GM21360 (cell line): ENCODE measurements around the gene FKBP1A.
A peak's percentile ranks its signal among the peaks of the same experiment; 100 is the strongest.

Experiments used
- ATAC-seq: cut with Tn5 transposase; IDR thresholded peaks from one replicate; pipeline ENCODE4 v1.9.1; 2021; ENCODE audit warnings: mild to moderate bottlenecking, moderate library complexity; ENCODE audit not compliant: unreplicated experiment

Gene FKBP1A

DNA sequence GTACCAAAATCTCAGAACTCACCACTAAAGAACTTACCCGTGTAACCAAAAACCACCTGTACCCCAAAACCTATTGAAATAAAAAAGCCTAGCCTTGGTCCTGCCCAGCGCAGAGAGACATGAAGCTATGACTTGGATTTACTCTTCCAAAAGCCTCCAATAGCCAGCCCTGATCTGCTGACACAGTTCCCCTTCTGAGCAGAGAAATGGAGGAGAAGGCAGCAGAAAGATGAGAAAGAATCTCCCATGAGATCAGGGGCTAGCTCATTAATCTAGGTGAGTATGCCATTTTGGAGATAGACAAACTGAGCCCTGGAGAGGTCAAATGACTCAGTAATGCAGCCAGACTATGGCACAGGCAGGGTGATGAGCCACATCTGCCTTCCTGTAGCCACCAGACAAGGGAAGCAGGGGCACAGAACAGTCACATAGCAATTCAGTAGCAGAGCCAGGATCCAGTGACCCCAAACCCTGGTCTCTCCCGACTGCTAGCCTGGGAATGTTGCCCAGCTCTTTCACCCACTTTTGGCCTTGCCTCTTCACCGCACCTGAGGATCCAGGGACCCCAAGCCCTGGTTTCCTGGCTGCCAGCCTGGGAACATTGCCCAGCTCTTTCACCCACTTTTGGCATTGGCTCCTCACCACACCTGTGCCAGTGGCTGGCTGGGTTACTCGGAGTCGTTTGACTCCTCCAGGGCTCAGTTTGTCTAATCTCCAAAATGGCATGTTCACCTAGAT is 56.7 kb downstream of the FKBP1A start:
- ATAC-seq = no peak

DNA sequence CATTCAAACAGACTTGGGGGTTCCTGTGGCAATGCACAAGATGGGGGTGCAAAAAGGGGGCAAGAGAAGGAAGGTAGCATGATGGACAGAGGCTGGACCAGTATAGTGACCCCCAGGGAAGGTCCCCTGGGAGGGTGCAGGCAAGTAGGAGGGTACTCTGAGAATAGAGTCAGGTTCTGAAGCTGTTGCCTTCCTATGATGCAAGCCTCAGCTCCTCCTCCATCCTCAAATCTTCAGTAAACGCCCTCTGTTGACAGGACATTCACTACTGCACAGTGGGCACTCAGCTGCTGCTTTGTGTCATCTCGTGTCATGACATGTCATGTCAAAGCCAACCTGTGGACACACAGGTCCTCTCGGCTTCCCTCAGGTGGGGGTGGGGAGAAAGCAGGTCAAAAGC is 58.1 kb downstream of the FKBP1A start:
- no peak for ATAC-seq

DNA sequence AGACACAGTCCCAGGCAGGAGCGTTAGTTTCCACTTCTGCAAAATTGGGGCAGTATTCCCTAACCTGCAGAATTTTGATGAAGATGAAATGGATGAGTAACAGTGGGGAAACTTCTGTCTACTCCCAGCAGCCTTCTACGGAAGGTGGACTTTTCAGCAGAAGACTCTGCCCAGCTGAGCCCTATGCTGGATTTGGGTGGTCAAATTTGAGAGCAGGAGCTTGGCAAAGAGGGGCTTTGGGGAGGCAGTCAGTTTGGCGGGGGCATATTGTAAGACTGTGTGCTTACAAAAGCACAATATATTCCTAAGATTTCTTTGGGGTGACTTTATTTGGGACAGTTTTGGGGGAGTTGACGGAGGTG is 58.5 kb downstream of the FKBP1A start:
- ATAC-seq = no peak

DNA sequence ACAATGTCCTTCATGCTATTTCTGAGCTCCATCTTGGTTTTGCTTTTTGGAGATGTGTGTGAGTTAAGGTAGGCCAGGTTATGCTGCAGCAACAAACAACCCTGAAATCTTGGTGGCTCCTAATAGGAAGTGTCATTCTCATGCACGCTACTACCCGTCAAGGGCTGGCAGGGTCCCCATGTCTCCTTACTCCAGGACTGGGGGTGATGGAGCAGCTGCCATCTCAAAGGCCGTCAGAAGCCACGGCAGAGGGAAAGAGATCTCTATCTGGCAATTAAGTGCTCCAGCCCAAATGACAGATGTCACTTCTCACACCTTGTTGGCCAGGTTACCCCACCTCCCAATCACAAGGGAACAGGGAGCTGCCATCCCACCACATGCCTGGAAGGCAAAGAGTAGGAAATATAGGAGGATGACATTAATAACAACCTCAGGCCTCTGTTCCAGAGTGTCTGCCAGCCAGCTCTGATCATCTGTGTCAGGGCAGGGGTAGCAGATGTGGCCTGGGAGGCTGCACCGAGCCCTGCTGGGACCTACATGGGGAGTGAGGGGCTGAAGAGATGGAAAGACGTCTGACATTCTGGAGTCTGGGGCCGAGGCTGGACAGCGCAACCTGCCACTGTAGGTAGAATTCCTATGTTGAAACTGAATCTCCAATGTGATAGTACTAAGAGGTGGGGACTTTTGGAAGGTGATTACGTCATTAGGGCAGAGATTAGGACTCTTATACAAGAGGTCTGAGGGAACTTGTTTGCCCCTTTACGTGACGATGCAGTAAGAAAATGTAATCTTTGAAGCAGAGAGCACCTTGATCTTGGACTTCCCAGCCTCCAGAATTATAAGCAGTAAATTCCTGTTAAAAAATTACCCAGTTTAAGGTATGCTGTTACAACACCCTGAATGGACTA is 59.1 kb downstream of the FKBP1A start:
- ATAC-seq = no peak

DNA sequence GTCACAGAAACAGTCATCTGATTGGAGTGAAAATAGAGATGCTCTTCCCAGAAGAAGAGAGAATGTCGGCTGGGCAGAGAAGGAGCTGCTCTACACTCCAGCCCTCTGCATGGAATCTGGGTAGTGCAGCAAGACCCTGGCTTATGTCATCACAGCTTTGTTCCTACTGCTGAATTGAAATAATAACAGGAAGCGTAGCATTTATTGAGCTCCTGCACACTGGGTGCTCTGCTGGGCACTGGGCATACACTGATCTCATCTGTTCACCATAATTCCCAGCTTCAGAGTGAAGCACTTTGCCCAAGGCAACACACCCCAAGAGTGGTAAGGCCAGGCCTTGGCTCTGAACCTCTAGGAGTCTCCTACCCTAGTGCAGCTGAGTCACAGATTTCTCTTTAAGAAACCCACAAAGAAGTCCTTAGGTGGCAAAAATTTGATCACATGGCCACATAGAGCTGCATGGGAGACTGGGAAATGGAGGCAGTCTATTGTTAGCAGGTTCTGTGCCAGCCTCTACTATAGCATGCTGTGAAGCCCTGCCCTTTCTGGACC is 60.0 kb downstream of the FKBP1A start:
- no peak for ATAC-seq

DNA sequence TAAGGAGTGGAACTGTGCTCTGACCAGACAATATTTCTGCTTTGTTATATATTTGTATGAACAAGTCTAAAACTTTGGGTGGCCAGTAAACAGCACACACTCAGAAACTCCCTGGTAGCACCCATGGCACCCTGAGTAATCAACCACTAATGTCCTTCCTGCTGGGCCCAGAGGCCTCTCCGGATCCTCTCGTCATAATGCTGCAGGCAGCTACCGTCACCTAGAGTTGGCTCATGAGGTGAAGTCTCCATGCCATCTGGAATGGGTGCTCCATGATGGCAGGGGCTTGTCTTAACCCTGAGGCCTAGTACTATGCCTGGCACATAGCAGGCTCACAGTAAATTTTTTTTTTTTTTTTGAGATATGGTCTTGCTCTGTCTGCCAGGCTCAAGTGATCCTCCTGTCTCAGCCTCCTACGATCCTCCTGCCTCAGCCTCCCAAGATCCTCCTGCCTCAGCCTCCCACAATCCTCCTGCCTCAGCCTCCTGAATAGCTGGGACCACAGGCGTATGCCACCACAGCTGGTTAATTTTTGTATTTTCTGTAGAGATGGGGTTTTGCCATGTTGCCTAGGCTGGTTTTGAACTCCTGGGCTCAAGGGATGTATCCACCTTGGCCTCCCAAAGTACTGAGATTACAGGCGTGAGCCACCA is 60.9 kb downstream of the FKBP1A start:
- no peak for ATAC-seq

DNA sequence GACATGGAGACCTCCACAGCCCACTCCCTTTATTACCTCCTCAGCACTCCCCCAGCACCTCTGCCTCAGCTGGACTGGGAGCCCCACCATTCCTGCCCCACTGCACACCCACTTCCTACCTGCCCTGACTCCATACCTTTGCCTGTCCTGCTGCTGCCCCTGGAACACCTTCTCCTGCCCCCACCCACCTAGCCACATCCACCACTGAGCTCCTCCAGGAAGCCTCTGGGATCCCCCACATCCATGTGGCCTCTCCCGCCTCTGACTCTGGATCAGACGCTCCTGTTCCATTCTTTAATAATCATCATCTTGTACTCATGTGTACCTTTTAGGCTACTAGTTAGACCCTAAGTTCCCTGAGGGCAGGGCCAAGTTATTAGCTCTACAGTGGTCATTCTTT is 61.8 kb downstream of the FKBP1A start:
- no peak for ATAC-seq

DNA sequence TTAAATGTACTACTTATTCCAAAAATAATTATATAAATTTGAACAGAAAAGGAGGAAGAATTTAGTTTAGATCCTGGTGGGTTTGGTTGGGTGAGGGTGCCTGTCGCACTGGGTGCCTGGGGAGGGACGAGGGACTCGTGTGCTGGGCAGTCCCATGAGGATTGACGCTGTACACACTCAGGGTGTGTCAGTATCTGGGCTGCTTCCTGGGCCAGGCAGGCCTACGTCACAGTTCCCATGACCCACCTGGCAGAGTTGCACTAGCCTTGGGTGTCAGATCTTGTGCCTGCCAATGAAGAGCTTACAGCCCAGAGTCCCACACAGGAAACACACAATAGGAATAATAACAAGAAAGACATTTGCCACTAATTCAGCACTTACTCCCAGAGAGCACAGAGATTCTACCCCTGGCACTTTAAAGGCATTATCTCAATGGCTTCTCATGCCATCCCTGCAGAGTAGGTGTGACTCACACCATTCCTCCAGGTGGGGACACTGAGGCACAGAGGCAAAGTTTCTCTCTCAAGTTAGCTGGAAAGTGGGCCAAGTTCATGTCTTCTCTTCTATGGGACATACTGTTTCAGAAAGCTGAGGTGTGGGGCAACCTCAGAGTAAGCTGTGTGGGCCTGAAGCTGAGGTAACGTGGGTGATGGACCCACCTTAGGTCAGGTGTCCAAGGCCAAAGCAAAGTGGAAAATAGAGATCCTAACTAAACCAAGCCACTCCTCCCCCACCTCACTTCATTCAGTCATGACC is 62.6 kb downstream of the FKBP1A start:
- ATAC-seq = no peak

DNA sequence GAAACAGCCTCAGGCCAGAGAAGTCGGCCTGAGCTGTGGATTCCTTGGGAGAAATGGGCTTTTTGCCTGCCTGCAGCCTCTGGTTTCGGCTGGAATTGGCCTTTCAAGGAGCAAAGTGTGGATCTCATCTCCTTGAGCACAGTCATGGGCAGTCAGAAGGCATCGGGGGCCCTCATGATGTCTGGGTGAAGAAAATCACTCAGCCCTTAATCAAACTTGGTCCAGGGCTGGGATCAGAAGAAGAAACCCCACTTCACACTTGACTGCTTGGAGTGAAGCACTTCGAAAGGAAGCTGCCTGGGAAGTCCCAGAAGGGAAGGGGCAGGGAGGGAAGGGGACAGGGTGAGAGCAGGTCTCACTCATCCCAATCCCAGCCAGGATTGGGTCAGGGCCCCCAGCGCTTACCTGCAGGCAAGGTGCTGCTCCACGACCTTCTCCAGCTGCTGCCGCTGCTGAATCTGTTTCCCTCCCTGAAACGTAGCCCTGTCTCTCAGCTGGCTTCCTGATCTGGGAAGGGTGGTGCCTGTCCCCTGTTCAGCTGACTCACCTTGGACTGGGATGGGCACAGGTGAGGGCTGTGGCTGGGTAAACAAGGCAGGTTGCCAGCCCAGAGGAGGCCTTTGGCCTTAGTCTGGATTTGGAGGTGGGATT is 64.0 kb downstream of the FKBP1A start, which contains the start of gene SDCBP2:
SDCBP2 (minus strand) TSS at position 460 of the 651 bp plus-strand sequence. CDS start 8,723 bp downstream, outside the sequence.
- ATAC-seq = no peak

DNA sequence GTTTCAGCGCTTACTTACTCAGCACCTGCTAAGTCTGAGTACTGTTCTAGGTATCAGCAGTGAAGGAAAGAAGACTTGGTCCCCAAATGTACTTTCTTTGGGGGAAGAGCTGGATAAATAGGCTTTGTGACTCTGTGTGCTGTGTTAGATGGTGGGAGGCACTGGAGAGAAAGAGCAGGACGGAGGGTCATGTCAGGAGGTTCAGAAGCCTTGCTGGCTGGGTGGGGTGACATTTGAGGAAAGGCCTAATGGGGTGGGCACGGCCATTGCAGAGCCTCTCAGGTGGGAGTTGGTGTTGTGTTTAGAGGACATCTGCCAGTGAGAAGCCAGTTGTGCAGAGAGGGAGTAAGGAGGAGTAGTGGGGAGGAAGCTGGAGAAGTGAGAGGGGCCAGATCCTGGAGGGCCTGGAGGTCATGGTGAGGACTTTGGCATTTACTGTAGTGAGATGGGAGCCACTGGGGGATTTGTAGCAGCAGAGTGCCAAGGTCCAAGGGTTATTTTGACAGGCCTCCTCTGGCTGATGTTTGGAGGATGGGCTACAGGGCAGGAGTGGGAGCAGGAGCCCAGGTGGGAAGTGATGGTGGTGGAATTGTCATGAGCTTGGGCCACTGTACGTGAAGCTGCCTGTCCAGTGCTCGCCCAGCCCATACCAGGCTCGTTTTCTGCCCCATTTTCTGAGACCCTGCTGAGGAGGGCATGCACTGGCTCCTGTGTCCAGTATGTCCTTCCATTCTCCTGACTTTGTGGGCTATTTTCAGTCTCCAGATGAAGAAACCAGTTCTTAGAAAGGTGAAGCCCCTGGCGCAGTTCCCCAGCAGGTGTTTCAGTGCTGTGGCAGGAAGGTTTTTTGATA is 64.8 kb downstream of the FKBP1A start:
- no peak for ATAC-seq

DNA sequence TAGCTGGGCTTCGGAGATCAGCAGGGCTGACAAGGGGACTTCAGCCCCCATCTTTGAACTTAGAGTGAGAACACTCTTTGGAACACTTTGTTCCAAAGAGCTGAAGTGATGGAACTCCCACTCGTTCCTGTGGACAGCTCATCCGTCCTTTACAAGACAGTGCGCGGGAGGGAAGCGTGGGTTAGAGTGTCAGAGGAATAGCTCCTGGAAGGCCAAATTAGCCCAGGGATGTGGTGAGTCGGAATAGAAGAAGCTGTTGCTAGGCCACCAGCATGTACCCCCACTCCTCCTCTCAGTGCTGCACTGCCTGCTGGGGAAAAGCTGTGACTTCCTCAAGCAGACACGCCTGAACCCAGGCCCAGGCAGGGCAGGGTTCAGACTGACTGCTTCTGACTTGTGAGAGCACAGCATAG is 65.6 kb downstream of the FKBP1A start:
- no peak for ATAC-seq

DNA sequence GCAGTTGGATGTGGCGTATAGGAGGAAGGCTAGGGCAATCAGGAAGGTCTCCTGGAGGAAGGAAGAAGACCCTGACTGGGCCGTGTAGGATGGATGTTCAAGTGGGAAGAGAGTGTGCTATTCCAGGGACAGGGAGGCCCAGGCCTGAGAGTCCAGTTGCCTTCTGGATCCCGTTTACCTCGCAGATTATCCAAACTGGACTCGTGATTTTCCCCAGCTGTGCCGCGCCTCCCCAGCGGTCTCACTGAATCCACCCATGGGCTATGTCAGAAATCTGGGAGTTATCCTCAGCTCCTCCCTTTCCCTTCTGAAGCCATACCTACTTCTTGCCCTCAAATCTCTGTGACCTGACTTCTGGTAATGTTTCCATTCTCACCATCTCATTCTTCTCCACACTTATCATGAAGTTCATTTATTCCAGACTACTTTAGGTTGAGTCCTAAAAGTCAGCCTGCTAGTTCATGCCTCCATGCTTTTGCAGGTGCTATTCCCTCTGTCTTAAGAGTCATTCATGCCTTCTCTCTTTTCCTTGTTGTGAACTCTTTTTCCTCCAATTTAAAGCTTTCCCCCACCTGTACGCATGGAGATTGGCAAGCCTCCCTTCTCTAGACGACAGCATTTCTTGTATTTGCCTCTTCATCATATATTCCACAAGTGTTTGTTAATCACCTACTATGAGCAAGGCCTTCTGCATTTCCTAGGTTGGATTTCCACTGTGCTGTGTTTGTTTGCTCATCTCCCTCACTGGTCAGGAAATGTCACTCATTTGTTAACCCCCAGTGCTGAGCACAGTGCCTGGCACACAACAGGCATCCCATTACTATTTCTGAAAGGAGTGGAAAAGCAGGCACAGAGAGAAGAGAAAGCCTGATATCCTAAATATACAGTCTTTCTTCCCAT is 66.6 kb downstream of the FKBP1A start:
- no peak for ATAC-seq

DNA sequence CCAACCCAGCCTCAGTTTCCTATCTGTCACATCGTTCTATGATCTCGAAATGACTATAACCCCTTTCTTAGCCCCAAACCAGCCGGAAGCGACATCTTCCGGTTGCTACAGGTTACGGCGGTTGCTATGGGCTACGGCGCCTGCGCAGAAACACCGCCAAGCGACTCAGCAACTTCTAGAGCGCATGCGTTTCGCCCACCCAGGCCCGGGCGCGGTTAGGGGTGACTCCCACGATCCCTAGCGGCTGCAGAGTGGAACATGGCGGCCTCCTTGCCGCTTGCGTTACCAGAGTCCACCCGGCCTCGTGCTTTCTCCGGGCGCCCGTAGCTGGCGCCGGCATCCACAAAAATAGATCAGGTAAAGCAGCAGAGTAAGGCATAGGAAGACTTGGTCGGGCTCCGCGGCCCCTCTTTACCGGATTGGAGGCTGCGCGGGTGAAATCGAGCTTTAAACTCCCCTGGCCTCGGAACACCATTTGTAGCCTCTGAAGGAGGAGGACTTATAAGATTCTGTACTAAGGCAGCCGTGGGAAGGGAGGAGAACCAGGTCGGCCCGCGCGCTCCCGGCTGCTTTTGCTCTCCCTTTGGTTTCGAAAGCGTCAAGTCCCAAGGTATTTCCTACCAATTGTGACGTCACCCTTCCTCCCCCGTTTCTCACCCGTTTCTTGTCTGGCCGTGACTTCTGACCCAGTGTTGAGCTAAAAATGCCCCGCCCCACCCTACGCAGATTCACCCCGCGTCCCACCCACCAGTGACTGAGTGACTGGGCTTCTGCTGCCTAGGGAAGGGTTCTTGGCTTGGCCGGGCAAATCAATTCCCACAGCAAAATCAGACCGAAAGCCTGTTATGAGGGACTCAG is 67.5 kb downstream of the FKBP1A start:
- peak; percentile 68 for ATAC-seq

DNA sequence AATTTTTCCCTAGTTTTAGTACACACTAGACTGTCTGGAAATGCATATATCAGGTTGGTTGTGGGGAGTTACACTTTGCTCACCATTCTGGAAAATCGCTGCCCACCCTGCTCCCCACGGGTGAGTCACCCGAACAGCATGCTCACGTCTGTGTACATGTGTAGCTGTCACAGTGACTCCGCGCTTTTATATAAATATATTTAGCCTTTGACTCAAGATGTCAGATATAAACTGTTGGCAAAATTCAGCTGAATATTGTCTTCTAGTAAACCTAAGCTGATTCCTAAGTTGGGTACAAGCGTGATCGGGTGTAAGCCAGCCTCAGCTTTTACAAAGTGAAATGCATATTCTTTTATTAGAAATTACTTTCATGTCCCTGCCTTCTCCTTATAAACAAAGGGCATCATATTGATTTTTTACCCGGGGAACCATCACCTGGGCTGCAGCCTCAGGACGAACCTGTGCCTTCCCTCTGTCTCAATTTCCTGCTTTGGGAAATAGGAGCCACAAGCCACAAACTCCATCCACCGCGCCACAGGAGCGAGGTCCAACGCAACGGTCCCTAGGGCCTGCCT is 68.2 kb downstream of the FKBP1A start:
- no peak for ATAC-seq

DNA sequence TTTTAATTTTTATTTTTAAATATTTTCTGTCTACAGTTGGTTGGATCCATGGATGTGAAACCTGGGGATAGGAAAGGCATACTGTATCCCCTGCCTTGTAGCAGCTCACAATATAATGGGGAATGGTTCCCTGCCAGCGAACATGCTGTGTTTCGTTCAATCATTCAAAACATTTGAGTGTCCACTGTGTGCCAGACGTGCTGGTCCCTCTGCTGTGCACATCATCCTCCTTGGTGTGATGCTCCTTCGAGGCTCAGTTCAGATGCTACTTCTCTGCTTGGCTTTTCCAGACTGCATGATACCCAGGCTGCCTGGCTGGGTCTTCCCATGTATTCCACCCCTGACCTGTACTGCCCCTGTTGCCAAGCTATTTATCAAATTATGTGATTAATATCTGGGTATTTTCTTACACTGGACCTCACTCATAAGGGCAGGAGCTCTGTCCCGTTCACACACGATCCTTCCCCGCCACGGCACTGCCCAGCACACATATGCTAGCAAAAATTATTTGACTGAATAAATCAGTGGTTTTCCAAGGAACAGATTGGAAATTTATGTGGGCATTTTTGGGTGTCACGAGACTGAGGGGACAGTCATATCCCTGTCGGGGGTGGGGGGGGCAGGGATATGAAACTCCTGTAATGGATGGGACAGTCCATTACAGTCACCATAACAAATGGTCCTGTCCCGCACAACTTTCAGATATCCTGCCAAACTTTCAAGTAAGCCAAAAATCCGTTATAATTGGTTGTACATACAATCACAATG is 68.8 kb downstream of the FKBP1A start:
- no peak for ATAC-seq

DNA sequence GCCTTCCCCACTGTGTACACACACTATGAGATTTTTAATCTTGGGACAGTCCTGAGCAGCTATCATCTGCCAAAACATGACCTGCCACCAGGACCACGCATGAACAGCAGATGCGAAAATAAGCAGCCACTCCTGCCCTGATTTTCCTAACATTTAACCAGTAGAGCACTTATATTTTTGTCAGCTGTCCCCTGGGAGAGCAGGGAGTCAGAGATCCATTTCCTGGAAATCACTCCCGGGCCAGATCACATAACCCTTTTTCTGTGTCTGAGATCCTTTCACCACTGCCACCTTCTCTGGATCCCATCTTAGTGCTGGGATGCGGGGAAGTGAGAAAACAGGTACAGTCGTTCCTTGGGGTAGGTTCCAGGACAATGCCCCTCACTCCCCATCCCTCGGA is 69.6 kb downstream of the FKBP1A start:
- ATAC-seq = no peak
